DOHH2 (cell line): ENCODE data around the gene RPUSD1.

ENCODE experiments used
- H3F3A ChIP-seq: fragments of 200-600 bp; sonication (generic), shearing (Covaris generic); 2 replicates; pipeline ENCODE4 v1.6.0; 2016; ENCODE audit warnings: antibody characterized with exemption, mild to moderate bottlenecking; ENCODE audit not compliant: control insufficient read depth, insufficient read depth
- H3K27ac ChIP-seq: fragments of 200-600 bp; sonication (generic); 2 replicates; pipeline ENCODE4 v1.5.1; 2014; ENCODE audit warnings: low read depth, mild to moderate bottlenecking, low read length, moderate library complexity
- H3K27me3 ChIP-seq: fragments of 200-600 bp; sonication (generic); 2 replicates; pipeline ENCODE4 v1.6.1; 2014; ENCODE audit warnings: mild to moderate bottlenecking, low read length, mixed read lengths; ENCODE audit not compliant: control insufficient read depth
- H3K36me3 ChIP-seq: fragments of 200-600 bp; sonication (generic); 2 replicates; pipeline ENCODE4 v1.6.1; 2014; ENCODE audit warnings: mild to moderate bottlenecking, low read length, moderate library complexity, mixed read lengths; ENCODE audit not compliant: control insufficient read depth
- H3K4me1 ChIP-seq: fragments of 200-600 bp; sonication (generic); 2 replicates; pipeline ENCODE4 v1.6.1; 2014; ENCODE audit warnings: mild to moderate bottlenecking, low read length, mixed read lengths; ENCODE audit not compliant: control insufficient read depth
- H3K4me2 ChIP-seq: fragments of 200-600 bp; sonication (generic); 2 replicates; pipeline ENCODE4 v1.6.0; 2014; ENCODE audit warnings: mild to moderate bottlenecking, low read length, moderate library complexity
- H3K4me3 ChIP-seq: fragments of 200-600 bp; sonication (generic); 2 replicates; pipeline ENCODE4 v1.5.1; 2014; ENCODE audit warnings: mild to moderate bottlenecking, low read length, mixed read lengths
- H3K79me2 ChIP-seq: fragments of 200-600 bp; sonication (generic); 2 replicates; pipeline ENCODE4 v1.6.1; 2014; ENCODE audit warnings: mild to moderate bottlenecking, low read length, mixed read lengths; ENCODE audit not compliant: control insufficient read depth
- H3K9me2 ChIP-seq: fragments of 200-600 bp; sonication (generic); replicated peaks from 2 replicates; pipeline ENCODE4 v1.6.1; 2014; ENCODE audit warnings: mild to moderate bottlenecking, low read length, mixed read lengths; ENCODE audit not compliant: control insufficient read depth
- H3K9me3 ChIP-seq: fragments of 200-600 bp; sonication (generic); 2 replicates; pipeline ENCODE4 v1.6.1; 2014; ENCODE audit warnings: antibody characterized with exemption, low read length, mixed read lengths; ENCODE audit not compliant: control insufficient read depth, insufficient read depth
- H4K20me1 ChIP-seq: fragments of 200-600 bp; sonication (generic); 2 replicates; pipeline ENCODE4 v1.6.0; 2014; ENCODE audit warnings: low read depth, mild to moderate bottlenecking, antibody characterized with exemption, low read length, moderate library complexity; ENCODE audit not compliant: control insufficient read depth, insufficient read depth
- CTCF ChIP-seq: fragments of 200-600 bp; sonication (generic); IDR thresholded peaks from one replicate; pipeline ENCODE4 v1.5.1; 2014; ENCODE audit warnings: antibody characterized with exemption, mild to moderate bottlenecking, low read depth, low read length; ENCODE audit not compliant: poor library complexity, severe bottlenecking
- EZH2phosphoT487 ChIP-seq: fragments of 200-600 bp; sonication (generic); IDR thresholded peaks from 2 replicates; pipeline ENCODE4 v1.6.1; 2017; ENCODE audit warnings: borderline replicate concordance, mild to moderate bottlenecking, antibody characterized with exemption, low read length, moderate library complexity, mixed read lengths

Gene RPUSD1

GRCh38 chr16:775236-775796, 12.9 kb downstream of the RPUSD1 start:
- Histone ChIP-seq H3K79me2 (no peaks in the 10 kb centered on the region), H3K4me2 (no peak overlapping the region), H3K27me3 (peaks cover 11% of the 10 kb centered on the region), H3K4me3 (no peak overlapping the region), H4K20me1 (0 out of 2 replicates have a peak, but pooled peaks cover 3% of the 10 kb centered on the region), H3F3A (no peaks in the 10 kb centered on the region), H3K4me1 (no peaks in the 10 kb centered on the region), H3K9me2 (no peaks in the 10 kb centered on the region), H3K27ac (no peak overlapping the region), H3K9me3 (no peaks in the 10 kb centered on the region), H3K36me3 (no peaks in the 10 kb centered on the region)
- TF ChIP-seq EZH2phosphoT487 (no peak), CTCF (no peak)

- Histone ChIP-seq H3F3A (no peaks in the 10 kb centered on the region), H3K79me2 (no peaks in the 10 kb centered on the region), H3K27me3 (peaks cover 11% of the 10 kb centered on the region), H3K9me3 (no peaks in the 10 kb centered on the region), H3K4me3 (no peak overlapping the region), H3K4me2 (no peak overlapping the region), H4K20me1 (0 out of 2 replicates have a peak, but pooled peaks cover 3% of the 10 kb centered on the region), H3K36me3 (no peaks in the 10 kb centered on the region), H3K9me2 (no peaks in the 10 kb centered on the region), H3K27ac (no peak overlapping the region), H3K4me1 (no peaks in the 10 kb centered on the region)
- no peak for TF ChIP-seq EZH2phosphoT487
- no peak for TF ChIP-seq CTCF
Observed at GRCh38 chr16:774086-775001, 13.8 kb downstream of the RPUSD1 start.

GRCh38 chr16:772959-773358, 15.2 kb downstream of the RPUSD1 start:
- H3K36me3 ChIP-seq, result no peaks in the 10 kb centered on the region
- no peak overlapping the region for H3K4me3 ChIP-seq
- H3K27ac ChIP-seq, result no peak overlapping the region
- no peaks in the 10 kb centered on the region for H3K9me3 ChIP-seq
- H3K4me1 ChIP-seq, result no peaks in the 10 kb centered on the region
- TF ChIP-seq CTCF (no peak), EZH2phosphoT487 (no peak)
- peaks cover 5% of the 10 kb centered on the region for H3K27me3 ChIP-seq
- no peaks in the 10 kb centered on the region for H3F3A ChIP-seq
- H3K79me2 ChIP-seq, result no peaks in the 10 kb centered on the region
- H3K9me2 ChIP-seq, result no peaks in the 10 kb centered on the region
- H4K20me1 ChIP-seq, result no peaks in the 10 kb centered on the region
- no peak overlapping the region for H3K4me2 ChIP-seq
